Measurements from ENCODE around the gene NDE1.
"Not testable (repeated sequence)": the region's sequence is repeated elsewhere in the genome, so short reads cannot be mapped to it uniquely, and the experiment has no call there.

NDE1 gene

DNA sequence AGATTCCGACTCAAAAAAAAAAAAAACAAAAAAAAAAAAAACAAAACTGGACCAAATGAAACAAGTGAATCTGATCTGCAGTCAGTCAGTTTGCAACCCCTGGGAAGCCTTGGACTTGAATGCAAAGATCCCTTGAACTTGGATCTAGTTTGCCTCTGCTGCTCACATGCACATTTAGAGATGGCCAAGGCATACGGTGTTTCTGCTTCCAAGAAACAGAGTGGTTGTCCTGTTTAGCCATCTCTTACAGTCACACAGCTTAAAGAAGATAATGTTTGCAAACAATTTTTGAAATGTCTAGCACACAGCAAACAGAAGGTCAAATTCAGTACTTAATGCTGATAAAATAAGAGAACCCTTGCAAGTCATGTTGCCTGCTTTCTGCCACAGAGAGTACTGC, 4.5 kb downstream of the NDE1 start:
- no peak for DNase-seq (ENCODE audit: low read depth)
- H3K4me3 ChIP-seq (replicated peaks; ENCODE audit: low read depth, low read length) = no peak overlapping the region
- TF ChIP-seq CTCF (IDR thresholded peaks at IDR 0.05; ENCODE audit: low read length, missing control alignments) = no peak

- DNase-seq (ENCODE audit: low read depth); H3K4me3 ChIP-seq (replicated peaks; ENCODE audit: low read depth, low read length): not testable (repeated sequence)
Measured at GRCh38 chr16:15655561-15655960, 5.5 kb downstream of the NDE1 start.

GRCh38 chr16:15658149-15658548, 8.1 kb downstream of the NDE1 start:
- TF ChIP-seq CTCF (IDR thresholded peaks at IDR 0.05; ENCODE audit: low read length, missing control alignments) = no peak

GRCh38 chr16:15658556-15658955, 8.5 kb downstream of the NDE1 start:
- no peak for TF ChIP-seq CTCF (IDR thresholded peaks at IDR 0.05; ENCODE audit: low read length, missing control alignments)
- no peak for DNase-seq (ENCODE audit: low read depth)
- H3K4me3 ChIP-seq (replicated peaks; ENCODE audit: low read depth, low read length) = no peak overlapping the region

More at GRCh38 chr16:15658149-15658548, 8.1 kb downstream of the NDE1 start:
- no peak for DNase-seq (ENCODE audit: low read depth)
- no peak overlapping the region for H3K4me3 ChIP-seq (replicated peaks; ENCODE audit: low read depth, low read length)

GRCh38 chr16:15660203-15660601, 10.2 kb downstream of the NDE1 start:
- no peak for TF ChIP-seq CTCF (IDR thresholded peaks at IDR 0.05; ENCODE audit: low read length, missing control alignments)
- no peak overlapping the region for H3K4me3 ChIP-seq (replicated peaks; ENCODE audit: low read depth, low read length)
- DNase-seq (ENCODE audit: low read depth) = no peak

GRCh38 chr16:15665107-15665506, 15.1 kb downstream of the NDE1 start:
- no peak for TF ChIP-seq CTCF (IDR thresholded peaks at IDR 0.05; ENCODE audit: low read length, missing control alignments)
- H3K4me3 ChIP-seq (replicated peaks; ENCODE audit: low read depth, low read length) = no peak overlapping the region
- DNase-seq (ENCODE audit: low read depth) = no peak

DNA sequence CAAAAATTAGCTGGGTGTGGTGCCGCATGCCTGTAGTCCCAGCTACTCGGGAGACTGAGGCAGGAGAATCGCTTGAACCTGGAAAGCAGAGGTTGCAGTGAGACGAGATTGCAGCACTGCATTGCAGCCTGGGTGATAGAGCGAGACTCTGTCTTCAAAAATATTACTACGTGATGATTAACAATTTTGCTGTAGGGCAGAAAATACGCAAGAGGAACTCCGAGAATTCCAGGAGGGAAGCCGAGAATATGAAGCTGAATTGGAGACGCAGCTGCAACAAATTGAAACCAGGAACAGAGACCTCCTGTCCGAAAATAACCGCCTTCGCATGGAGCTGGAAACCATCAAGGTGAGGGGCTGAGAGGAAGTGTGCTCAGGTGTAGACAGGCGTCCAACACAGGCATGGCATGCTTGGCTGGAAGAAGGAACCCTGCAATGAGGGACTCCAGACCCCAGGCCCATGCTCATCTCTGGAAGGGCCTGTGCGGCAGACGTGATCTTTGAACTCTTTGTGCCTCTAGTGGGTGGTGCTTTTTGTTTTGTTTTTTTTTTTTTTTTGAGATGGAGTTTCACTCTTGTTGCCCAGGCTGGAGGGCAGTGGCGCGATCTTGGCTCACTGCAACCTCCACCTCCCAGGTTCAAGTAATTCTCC, 17.2 kb downstream of the NDE1 start:
- no peak for TF ChIP-seq CTCF (IDR thresholded peaks at IDR 0.05; ENCODE audit: low read length, missing control alignments)
- H3K4me3 ChIP-seq (replicated peaks; ENCODE audit: low read depth, low read length) = no peak overlapping the region
- DNase-seq (ENCODE audit: low read depth) = no peak

Measured in fibroblast of pulmonary artery (primary cell).